PC-9 (cell line): ENCODE data around the gene PNPT1. TPM values are rescaled to one million over a fixed set of nuclear protein-coding genes. Genes with fewer than 3 reads are reported as not detected.
"Not testable (repeated sequence)": the region's sequence is repeated elsewhere in the genome, so short reads cannot be mapped to it uniquely, and the experiment has no call there.

Experiments used
- BruUV-seq: library from RNA; stranded (reverse); fragments of 400-500 nt; replicated peaks from 2 replicates; lab custom pipeline; 2021; lab: Mats Ljungman, UMichigan
- CTCF ChIA-PET: fragments of 300-600 bp; sonication (Branson Sonifier 250); formaldehyde crosslinking; loops from one replicate; lab custom pipeline; 2022; ENCODE audit warnings: antibody characterized with exemption; lab: Charles Lee
- POLR2A ChIA-PET: fragments of 300-600 bp; sonication (Branson Sonifier 250); formaldehyde crosslinking; loops from one replicate; lab custom pipeline; 2022; ENCODE audit warnings: antibody characterized with exemption; ENCODE audit not compliant: unreplicated experiment; lab: Charles Lee
- DNase-seq, 2 experiments: peaks; one replicate each; pipeline versions ENCODE4 v3.0.0 to v3.0.0-alpha.2; 2015 to 2022; ENCODE audit warnings: mixed read lengths in 1 of 2
- H2AFZ ChIP-seq: fragments of 200-600 bp; sonication (generic); 2 replicates; pipeline ENCODE4 v1.8.1; 2017; ENCODE audit warnings: antibody characterized with exemption
- H3F3A ChIP-seq: fragments of 200-600 bp; sonication (generic); 2 replicates; pipeline ENCODE4 v1.8.1; 2017; ENCODE audit warnings: antibody characterized with exemption, mild to moderate bottlenecking, low read depth; ENCODE audit not compliant: insufficient read depth
- H3K27ac ChIP-seq: fragments of 200-600 bp; sonication (generic); 2 replicates; pipeline ENCODE4 v1.6.1; 2016; ENCODE audit warnings: mixed run types
- H3K27me3 ChIP-seq: fragments of 200-600 bp; sonication (generic); 2 replicates; pipeline ENCODE4 v1.6.1; 2016; ENCODE audit warnings: low read depth, mixed run types; ENCODE audit not compliant: insufficient read depth
- H3K36me3 ChIP-seq: fragments of 200-600 bp; sonication (generic); 2 replicates; pipeline ENCODE4 v1.6.1; 2016; ENCODE audit warnings: low read depth, mixed run types
- H3K4me1 ChIP-seq: fragments of 200-600 bp; sonication (generic); replicated peaks from 2 replicates; pipeline ENCODE4 v1.6.1; 2016; ENCODE audit warnings: mixed run types; ENCODE audit not compliant: insufficient read depth
- H3K4me2 ChIP-seq: fragments of 200-600 bp; sonication (generic); 2 replicates; pipeline ENCODE4 v1.6.1; 2017; ENCODE audit warnings: mixed run types
- H3K4me3 ChIP-seq: fragments of 200-600 bp; sonication (generic); 2 replicates; pipeline ENCODE4 v1.6.1; 2016; ENCODE audit warnings: mixed run types
- H3K79me2 ChIP-seq: fragments of 200-600 bp; sonication (generic); 2 replicates; pipeline ENCODE4 v1.6.1; 2017; ENCODE audit warnings: low read depth, mixed run types
- H3K9me2 ChIP-seq: fragments of 200-600 bp; sonication (generic); 2 replicates; pipeline ENCODE4 v1.8.1; 2017; ENCODE audit warnings: mild to moderate bottlenecking; ENCODE audit not compliant: insufficient read depth
- H3K9me3 ChIP-seq: fragments of 200-600 bp; sonication (generic); 2 replicates; pipeline ENCODE4 v1.8.1; 2016; ENCODE audit warnings: low read depth; ENCODE audit not compliant: insufficient read depth
- H4K20me1 ChIP-seq: fragments of 200-600 bp; sonication (generic); 2 replicates; pipeline ENCODE4 v1.8.1; 2017; ENCODE audit not compliant: insufficient read depth
- EZH2 ChIP-seq: fragments of 200-600 bp; sonication (generic); IDR thresholded peaks from 2 replicates; pipeline ENCODE4 v1.8.0; 2017; ENCODE audit warnings: antibody characterized with exemption, low read depth
- intact Hi-C: fragments of 100-400 bp; cut with micrococcal nuclease; formaldehyde crosslinking; loops from one replicate; pipeline ENCODE4 v1.10.0; 2022; ENCODE audit not compliant: unreplicated experiment
- total RNA-seq: library from RNA; stranded (reverse); gene quantifications from 2 replicates; pipeline ENCODE4 v1.2.3, GENCODE V29; 2021
- TF ChIP-seq, protein P1 (sequence below): fragments of 200-600 bp; sonication (generic); conservative IDR thresholded peaks from 2 replicates; pipeline ENCODE4 v1.6.1; 2017; ENCODE audit warnings: mixed run types, antibody characterized with exemption, mild to moderate bottlenecking, moderate library complexity

The PNPT1 gene
- total RNA-seq, 1 experiment from 2014 or later: 23.1 TPM

DNA sequence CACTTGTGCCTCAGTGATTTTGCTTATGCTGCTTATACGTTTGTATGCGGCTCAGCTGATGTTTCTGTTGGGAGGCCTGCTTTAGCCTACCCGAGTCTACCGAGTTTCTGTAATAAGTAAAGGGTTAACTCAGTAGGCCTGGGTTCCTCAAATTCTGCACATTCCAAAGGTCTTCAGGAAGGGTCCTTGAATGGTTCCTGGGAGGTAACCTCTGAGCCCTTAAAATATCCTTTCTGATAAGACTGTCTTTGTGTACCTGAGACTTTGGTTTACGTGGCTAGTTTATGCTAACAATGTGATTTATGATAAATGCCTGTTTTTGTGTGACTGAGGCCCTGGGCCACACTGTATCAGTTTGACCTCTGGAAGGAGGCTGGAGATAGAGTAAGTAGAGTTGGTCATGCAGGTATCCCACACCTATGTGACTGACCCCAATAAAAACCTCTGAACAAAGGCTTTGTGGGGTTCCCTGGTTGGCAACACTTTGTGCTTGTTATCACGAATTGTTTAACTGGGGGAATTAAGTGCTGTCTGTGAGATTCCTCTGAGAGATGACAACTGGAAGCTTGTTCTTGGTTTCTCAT lies 18.9 kb upstream of the PNPT1 start:
- H3K4me3 ChIP-seq: no peak overlapping the region
- no peaks in the 10 kb centered on the region for H3K79me2 ChIP-seq
- intact Hi-C loops: loop anchor here (10.0 kb wide), 1 partner anchor 1802 kb away; no protein-coding TSS in a partner anchor
- no peak overlapping the region for H2AFZ ChIP-seq
- TF ChIP-seq, protein P1, sequence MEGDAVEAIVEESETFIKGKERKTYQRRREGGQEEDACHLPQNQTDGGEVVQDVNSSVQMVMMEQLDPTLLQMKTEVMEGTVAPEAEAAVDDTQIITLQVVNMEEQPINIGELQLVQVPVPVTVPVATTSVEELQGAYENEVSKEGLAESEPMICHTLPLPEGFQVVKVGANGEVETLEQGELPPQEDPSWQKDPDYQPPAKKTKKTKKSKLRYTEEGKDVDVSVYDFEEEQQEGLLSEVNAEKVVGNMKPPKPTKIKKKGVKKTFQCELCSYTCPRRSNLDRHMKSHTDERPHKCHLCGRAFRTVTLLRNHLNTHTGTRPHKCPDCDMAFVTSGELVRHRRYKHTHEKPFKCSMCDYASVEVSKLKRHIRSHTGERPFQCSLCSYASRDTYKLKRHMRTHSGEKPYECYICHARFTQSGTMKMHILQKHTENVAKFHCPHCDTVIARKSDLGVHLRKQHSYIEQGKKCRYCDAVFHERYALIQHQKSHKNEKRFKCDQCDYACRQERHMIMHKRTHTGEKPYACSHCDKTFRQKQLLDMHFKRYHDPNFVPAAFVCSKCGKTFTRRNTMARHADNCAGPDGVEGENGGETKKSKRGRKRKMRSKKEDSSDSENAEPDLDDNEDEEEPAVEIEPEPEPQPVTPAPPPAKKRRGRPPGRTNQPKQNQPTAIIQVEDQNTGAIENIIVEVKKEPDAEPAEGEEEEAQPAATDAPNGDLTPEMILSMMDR: no peak
- no peak for TF ChIP-seq EZH2
- POLR2A ChIA-PET: no interaction called here
- no peak overlapping the region for H3K4me2 ChIP-seq
- no peaks in the 10 kb centered on the region for H3K27me3 ChIP-seq
- no peak overlapping the region for H3K27ac ChIP-seq
- DNase-seq: no peak
- H3F3A ChIP-seq: no peaks in the 10 kb centered on the region
- H3K9me2 ChIP-seq: no peaks in the 10 kb centered on the region
- no peaks in the 10 kb centered on the region for H3K9me3 ChIP-seq
- no peaks in the 10 kb centered on the region for H3K36me3 ChIP-seq
- no TSS peak for BruUV-seq
- CTCF ChIA-PET: no interaction called here
- H4K20me1 ChIP-seq: no peaks in the 10 kb centered on the region
- H3K4me1 ChIP-seq: no peaks in the 10 kb centered on the region

DNA sequence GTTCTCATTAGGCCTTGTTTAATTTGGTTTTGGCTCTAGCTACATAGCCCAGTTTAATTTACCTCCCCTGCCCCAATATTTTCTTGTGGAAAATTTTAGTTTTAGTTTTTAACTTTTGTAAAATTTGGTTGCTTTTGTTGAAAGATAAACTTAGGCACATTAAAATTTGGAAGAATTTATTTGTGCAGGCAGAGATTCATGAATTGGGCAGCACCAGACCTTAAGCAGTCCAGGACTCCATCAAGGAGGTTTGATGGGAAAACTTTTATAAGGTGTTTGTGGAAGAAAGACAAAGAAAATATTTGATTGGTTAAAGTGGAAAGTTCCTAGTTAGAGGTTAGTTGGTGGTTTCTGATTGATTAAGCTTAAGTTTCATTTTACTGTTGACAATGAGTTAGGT lies 16.4 kb upstream of the PNPT1 start:
- Histone ChIP-seq H3K79me2 (no peaks in the 10 kb centered on the region), H3F3A (no peaks in the 10 kb centered on the region), H3K4me2 (no peak overlapping the region), H3K36me3 (no peaks in the 10 kb centered on the region), H3K9me3 (no peaks in the 10 kb centered on the region), H3K27me3 (no peaks in the 10 kb centered on the region), H3K4me1 (no peaks in the 10 kb centered on the region), H4K20me1 (no peaks in the 10 kb centered on the region), H3K27ac (no peak overlapping the region), H3K4me3 (no peak overlapping the region), H3K9me2 (no peaks in the 10 kb centered on the region), H2AFZ (no peak overlapping the region)
- POLR2A ChIA-PET: no interaction called here
- BruUV-seq: no TSS peak
- CTCF ChIA-PET: no interaction called here
- TF ChIP-seq EZH2: no peak
- TF ChIP-seq, protein P1: no peak
- intact Hi-C loops: loop anchor here (10.0 kb wide), 1 partner anchor 1805 kb away; no protein-coding TSS in a partner anchor
- no peak for DNase-seq

DNA sequence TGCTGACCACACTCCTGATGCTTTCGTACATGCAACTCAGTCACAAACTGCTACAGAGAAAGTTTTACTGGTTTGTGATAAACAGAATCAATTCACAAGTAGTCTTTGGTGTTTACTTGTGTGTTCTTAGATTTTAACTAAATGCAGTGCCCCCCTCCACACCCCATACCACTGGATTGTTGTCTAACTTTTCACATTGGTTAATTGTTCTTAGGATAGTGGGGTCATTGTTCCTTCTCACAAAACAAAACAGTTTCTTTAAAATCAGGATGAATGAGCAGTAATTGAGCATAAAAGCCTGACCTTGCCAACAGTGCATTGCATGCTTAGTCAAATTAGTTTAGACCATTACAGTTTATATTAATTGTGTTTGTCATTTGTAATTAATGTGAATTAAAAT lies 14.1 kb upstream of the PNPT1 start:
- no peak overlapping the region for H2AFZ ChIP-seq
- CTCF ChIA-PET: no interaction called here
- BruUV-seq: no TSS peak

DNA sequence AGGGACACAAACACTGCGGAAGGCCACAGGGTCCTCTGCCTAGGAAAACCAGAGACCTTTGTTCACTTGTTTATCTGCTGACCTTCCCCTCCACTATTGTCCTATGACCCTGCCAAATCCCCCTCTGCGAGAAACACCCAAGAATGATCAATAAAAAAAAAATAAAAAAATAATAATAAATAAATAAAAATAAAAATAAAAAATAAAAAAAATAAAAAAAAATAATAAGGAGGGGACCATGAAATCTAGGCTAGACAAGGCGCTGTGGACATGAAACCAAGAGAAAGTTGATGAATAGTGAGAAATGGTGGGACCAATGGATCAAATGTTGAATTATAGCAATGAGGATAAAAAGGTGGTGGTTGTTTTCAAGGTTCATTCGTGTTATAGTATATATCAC lies 12.6 kb upstream of the PNPT1 start:
- POLR2A ChIA-PET, H3K4me3 ChIP-seq, H3K27me3 ChIP-seq, CTCF ChIA-PET, H2AFZ ChIP-seq, H3K36me3 ChIP-seq, H3K4me1 ChIP-seq, BruUV-seq, H3K4me2 ChIP-seq, H3K27ac ChIP-seq, H3K79me2 ChIP-seq, H3F3A ChIP-seq, DNase-seq, H3K9me2 ChIP-seq, H3K9me3 ChIP-seq, intact Hi-C loops, H4K20me1 ChIP-seq: not testable (repeated sequence)

More for the DNA sequence above, 14.1 kb upstream of the PNPT1 start:
- no peaks in the 10 kb centered on the region for H3K4me1 ChIP-seq
- no peaks in the 10 kb centered on the region; the same call in 1 of the 2 replicates for H3K9me2 ChIP-seq
- TF ChIP-seq, protein P1: no peak
- TF ChIP-seq EZH2: no peak
- no peak for DNase-seq
- no peak overlapping the region for H3K4me3 ChIP-seq
- intact Hi-C loops: no loop called here
- no peaks in the 10 kb centered on the region for H4K20me1 ChIP-seq
- H3K27ac ChIP-seq: no peak overlapping the region
- H3K79me2 ChIP-seq: no peaks in the 10 kb centered on the region
- H3K27me3 ChIP-seq: no peaks in the 10 kb centered on the region; the same call in 1 of the 2 replicates
- H3K9me3 ChIP-seq: no peaks in the 10 kb centered on the region
- no peak overlapping the region for H3K4me2 ChIP-seq
- H3F3A ChIP-seq: no peaks in the 10 kb centered on the region
- POLR2A ChIA-PET: no interaction called here
- H3K36me3 ChIP-seq: no peaks in the 10 kb centered on the region
